Dedifferentiated amniotic fluid mesenchymal stem cell (primary cell): Measurements from ENCODE around the gene PCK2.

Experiments used
- DNase-seq: peaks from one replicate; pipeline ENCODE4 v3.0.0-alpha.2; 2016; ENCODE audit errors: extremely low spot score

PCK2 gene

DNA sequence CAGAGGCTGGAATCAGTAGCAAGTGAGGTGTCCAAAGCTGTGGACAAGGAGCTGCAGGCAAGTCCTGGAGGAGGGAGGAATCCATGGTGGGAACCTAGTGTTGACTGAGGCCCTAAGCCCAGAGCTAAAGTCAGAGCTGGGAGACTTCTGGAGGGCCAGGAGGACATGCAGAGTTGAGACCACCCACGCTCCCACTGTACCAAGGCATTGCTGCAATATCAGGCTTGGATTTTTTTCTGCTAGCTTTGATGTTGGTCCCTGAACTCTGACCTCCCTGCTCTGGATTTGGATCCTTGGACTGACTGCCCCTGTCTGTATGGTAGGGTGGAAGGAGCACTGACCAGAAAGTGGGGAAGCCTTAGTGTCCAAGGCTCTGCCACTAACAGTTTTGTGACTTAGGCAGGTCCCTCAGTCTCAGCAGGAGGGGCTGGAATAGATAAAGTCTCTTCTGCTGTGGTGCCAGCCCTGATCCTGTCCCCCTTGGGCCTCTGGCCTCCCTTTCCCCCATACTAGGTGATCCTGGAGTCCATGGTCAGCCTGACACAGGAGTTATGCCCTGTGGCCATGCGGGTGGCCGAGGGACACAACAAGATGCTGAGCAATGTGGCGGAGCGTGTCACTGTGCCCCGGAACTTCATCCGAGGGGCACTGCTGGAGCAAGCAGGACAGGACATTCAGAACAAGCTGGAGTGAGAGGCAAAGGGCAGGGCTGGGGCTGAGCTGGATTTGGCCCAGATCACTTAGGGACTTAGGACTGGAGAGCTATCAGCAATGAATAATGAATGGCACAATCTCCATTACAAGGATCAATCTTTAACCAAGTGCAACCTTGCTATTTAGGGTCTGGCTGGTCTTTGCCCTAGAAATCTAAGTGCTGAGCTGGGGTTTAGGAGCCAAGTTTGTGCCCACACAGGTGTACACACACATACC is 32.9 kb upstream of the PCK2 start:
- DNase-seq, result no peak

DNA sequence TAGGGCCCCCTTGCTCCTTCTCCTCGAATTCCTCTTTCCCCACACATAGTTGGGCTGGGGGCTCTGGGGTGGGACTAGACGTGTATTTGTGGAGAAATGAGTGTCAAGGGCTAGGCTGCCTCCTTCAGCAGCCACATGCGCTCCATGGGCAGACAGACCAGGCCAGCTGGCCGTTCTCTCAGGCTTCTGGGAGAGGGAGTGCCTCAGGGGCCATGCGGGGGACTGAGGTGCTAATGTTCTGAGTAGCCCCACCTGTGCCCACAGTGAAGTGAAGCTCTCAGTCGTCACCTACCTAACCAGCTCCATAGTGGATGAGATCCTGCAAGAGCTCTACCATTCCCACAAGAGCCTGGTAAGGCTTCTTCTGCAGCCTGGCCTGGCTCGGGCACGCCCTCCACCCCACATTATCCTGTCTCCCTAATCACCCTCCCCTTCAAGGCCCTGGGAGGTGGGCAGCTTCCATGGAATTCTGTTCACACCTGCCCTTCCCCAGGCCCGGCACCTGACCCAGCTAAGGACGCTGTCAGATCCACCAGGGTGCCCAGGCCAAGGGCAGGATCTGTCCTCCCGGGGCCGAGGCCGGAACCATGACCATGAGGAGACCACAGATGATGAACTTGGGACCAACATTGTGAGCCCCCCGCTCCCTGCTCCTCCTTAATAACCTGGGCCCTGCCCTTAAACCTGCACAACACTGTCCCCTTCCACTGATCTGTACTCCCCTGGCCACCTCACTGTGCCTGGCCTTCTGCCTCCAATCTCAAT is 31.7 kb upstream of the PCK2 start:
- DNase-seq, result no peak

- DNase-seq, result no peak
These were observed 30.8 kb upstream of the PCK2 start for GRCh38 chr14:24063263-24063836.

DNA sequence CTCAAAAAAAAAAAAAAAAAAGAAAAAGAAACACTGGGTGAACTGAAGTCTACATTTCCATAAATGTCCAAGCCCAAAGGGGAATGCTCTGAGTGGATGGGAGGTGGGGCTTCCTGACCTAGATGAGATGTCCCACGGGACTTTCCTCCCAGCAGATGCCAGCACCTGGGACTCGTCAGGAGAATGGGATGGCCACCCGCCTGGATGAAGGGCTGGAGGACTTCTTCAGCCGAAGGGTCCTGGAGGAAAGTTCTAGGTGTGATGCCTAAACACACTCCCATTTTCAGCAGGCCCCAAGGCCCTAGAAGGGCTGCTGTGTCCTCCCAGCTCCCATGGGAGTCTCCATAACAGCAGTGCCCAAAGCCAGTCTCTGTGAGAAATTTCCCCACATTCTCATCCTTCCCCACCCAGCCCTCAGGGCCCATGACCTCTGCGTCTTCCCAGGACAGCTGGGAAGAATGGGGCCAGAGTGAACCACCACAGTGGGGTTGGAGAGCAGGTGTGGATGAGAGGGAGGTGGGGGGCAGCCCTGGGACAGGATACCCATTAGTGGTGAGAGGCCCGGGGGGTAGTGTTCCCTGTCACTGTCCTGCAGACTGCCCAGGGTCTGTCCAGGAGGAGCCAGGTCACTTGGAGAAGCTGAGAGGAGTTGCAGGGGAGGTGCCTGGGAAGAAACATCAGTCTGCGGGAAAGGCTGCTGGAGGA is 29.9 kb upstream of the PCK2 start:
- DNase-seq, result no peak

DNA sequence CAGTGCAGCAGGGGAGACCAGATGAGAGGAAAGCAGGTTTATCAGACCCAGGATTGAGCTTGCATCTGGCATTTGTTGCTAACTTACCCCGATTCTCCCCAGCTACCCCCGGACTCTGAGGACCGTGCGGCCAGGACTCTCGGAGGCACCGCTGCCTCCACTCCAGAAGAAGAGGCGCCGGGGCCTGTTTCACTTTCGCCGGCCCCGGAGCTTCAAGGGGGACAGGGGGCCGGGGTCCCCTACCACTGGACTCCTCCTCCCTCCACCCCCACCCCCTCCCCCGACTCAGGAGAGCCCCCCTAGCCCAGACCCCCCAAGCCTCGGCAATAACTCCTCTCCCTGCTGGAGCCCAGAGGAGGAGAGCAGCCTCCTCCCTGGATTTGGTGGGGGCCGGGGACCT is 29.3 kb upstream of the PCK2 start:
- no peak for DNase-seq

DNA sequence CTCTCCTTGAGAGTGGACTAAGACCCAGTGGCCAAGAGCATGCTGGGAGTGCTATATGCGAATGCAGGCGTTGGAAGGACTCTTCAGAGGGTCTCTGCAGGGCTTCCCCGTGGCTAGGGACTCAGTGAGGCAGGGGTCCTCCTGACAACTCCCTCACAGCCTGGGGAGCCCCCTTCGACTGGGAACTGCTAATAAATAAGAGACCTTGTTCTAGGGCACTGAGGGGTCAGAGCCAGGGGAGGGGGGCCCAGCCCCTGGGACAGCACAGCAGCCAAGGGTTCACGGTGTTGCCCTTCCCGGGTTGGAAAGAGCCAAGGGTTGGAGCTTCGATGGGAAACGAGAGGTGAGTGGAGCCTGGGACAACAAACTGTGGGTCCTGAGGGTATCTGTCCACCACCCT is 28.7 kb upstream of the PCK2 start:
- DNase-seq, result no peak

DNA sequence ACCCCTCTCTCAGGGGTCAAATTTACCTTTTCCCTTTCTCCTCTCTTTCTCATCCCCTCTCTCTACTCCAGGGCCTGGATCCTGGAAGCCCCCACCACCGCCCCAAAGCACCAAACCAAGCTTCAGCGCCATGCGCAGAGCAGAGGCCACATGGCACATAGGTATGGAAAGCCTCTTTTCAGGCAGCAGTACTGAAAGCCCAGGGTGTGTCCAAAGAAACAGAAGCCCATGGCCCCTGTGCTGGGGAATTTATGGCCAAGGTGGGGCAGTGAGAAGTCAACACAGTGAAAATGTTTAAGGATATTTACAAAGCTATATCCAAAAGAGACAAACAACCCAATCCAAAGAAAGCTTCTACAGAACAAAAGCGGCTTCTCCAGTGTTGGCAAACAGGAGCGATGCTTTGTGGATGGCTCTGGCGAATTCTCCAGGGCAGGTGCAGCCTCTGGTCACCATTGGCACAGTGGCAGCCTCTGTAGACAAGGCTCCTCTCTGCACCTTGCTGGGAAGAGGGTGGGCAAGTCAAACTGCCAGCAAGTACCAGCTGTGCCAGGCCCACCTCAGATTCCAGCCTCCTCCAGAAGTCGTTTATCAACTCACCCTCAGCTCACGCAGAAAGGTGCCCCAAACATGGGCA is 27.5 kb upstream of the PCK2 start:
- DNase-seq, result no peak

- no peak for DNase-seq
These were observed 26.7 kb upstream of the PCK2 start for GRCh38 chr14:24067133-24068082.

- no peak for DNase-seq
These were observed 25.2 kb upstream of the PCK2 start for GRCh38 chr14:24068711-24069410.

- DNase-seq, result no peak
These were observed 24.7 kb upstream of the PCK2 start for GRCh38 chr14:24069411-24069735.

- no peak for DNase-seq
These were observed 23.6 kb upstream of the PCK2 start for GRCh38 chr14:24070285-24071143.

DNA sequence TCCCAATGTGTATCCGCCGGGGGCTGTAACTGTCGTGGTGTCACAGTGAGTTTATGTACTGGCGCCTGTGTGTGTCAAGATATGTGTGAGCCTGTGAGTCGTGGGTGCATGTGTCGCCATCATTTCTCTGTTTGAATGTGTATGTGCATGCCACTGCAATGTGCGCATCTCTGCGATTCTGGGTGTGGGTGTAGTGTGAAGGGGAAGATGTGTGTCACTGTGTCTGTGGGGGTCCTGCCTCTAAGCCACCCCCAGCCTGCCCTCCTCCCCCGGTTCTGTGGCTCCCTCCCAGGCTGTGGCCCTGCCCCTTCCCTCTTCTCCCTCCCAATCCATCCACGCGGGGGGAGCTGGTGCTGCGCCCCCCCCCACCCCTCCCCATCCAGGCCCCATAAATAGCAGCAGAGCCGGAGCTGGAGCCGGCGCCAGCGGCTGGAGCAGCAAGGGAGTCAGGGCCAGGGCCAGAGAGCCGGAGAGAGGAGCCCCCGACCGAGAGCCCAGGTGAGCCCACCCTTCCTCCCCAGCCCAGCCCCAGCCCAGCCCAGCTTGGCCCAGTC is 22.9 kb upstream of the PCK2 start, which contains the start of gene CPNE6:
CPNE6 (plus strand) TSS at position 419 of the 554 bp plus-strand sequence. CDS start 1,375 bp downstream, outside the sequence.
- no peak for DNase-seq

DNA sequence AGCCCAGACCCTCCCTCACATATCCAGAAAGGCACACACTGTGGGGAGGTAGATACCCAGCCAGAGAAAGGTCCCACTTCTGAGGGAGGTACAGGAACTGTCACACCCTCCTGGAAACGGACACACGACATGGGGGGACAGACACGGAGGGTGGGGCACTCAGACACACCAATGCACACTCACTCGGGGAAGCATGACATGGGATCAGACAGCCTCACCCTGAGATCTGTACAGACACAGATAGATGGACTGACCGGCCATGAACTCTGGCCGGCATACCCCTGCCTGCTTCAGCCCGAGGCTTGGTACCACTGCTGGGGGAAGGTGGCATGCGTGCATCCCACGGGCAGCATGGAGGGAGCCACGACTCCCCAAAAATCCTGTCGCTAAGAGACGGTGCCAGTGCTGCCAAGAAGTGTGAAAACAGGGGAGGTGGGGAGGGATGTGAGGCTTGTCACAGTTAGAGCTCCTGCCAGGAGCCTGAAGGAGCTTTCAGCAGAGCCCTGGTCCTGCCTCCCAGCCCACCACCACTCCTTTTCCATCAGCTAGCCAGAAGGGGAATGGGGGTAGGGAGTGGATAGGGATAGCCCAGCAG is 22.2 kb upstream of the PCK2 start:
- no peak for DNase-seq

- DNase-seq, result no peak
These were observed 21.7 kb upstream of the PCK2 start for GRCh38 chr14:24072436-24072835.

- DNase-seq, result no peak
These were observed 20.9 kb upstream of the PCK2 start for GRCh38 chr14:24072881-24073877.

- DNase-seq, result no peak
These were observed 19.3 kb upstream of the PCK2 start for GRCh38 chr14:24074625-24075484.
